Measurements from ENCODE around the gene FMO1. TPM values are rescaled to one million over a fixed set of nuclear protein-coding genes. Genes with fewer than 3 reads are reported as not detected.

The FMO1 gene
- total and polyA plus RNA-seq, 2 of the 8 experiments (the other 6 are each of a cell fraction or from before 2014, with no cell fraction given): 0.11 TPM; not detected in 1

DNA sequence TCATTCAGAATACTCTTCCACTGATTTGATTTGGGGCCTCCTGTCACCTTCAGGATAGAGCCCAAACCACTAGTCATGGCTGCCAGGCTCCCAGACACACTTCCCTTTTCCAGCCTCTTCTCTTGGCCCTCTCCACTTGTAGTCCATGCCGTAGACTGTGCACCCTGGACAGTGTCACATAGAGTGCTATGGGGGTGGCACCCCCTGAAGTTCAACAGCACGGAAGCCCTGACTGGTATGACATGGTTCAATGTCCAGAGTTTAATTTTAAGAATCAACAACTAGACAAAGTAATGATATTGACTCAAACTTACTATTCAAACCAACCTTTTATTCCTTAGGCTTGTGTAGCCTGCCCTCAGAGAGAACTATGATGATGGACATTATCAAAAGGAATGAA, 40.9 kb upstream of the FMO1 start:
- H3K18ac ChIP-seq (ENCODE audit: extremely low read depth, low read length): no peak overlapping the region
- no peak overlapping the region for H2AK5ac ChIP-seq (ENCODE audit: low read depth, low read length)
- H2BK15ac ChIP-seq (ENCODE audit: low read length): no peak overlapping the region
- H3K27ac ChIP-seq (ENCODE audit: low read depth, low read length): no peak overlapping the region
- no peak overlapping the region for H3K56ac ChIP-seq (replicated peaks; ENCODE audit: insufficient read length, low read depth, low read length)
- DNase-seq (ENCODE audit: low read depth in 1 of 2, low spot score in 2 of 2): no peak
- H3K23me2 ChIP-seq (ENCODE audit: low read depth, low read length): no peaks in the 10 kb centered on the region
- H2BK5ac ChIP-seq (ENCODE audit: low read depth, low read length): no peak overlapping the region
- H2BK12ac ChIP-seq (ENCODE audit: low read depth, low read length): no peak overlapping the region
- H3K9me3 ChIP-seq (ENCODE audit: insufficient read depth in 2 of 2, low read depth in 1 of 2, low read length in 1 of 2): no peaks in the 10 kb centered on the region
- H3K4me2 ChIP-seq (ENCODE audit: insufficient read depth in 1 of 2, low read depth in 2 of 2, low read length in 2 of 2): no peak overlapping the region
- ChIA-PET CTCF (ENCODE audit: partially characterized antibody) (interaction anchor here (0.8 to 1.9 kb wide), 2 partner anchors 38 to 126 kb away, joined by 3 to 9 read pairs; no protein-coding TSS in a partner anchor), POLR2A (ENCODE audit: partially characterized antibody) (no interaction called here)
- H3K4me1 ChIP-seq (replicated peaks in 1 of 4; ENCODE audit: control insufficient read depth in 3 of 4, insufficient read depth in 4 of 4, low read length in 3 of 4): peaks cover 0 to 12% (median 0%) of the 10 kb centered on the region in 4 experiments; a peak in 2 of 7 replicates
- H4K20me1 ChIP-seq (replicated peaks in 1 of 2; ENCODE audit: control insufficient read depth in 1 of 2, insufficient read depth in 2 of 2, low read length in 2 of 2): no peaks in the 10 kb centered on the region
- H3K14ac ChIP-seq (ENCODE audit: insufficient read length): no peak overlapping the region
- H3K79me1 ChIP-seq (ENCODE audit: low read depth, low read length): no peaks in the 10 kb centered on the region
- H2BK20ac ChIP-seq (ENCODE audit: low read length): no peak overlapping the region
- 94% methylated on average over 2 of the region's 2 CpGs; no CpG with 5 or more reads in 1 of the 2 experiments for WGBS, 2 experiments (ENCODE audit: extremely low coverage in 1 of 2, insufficient coverage in 1 of 2, insufficient read length in 1 of 2, insufficient replicate concordance in 2 of 2, low coverage in 1 of 2, low lambda C conversion rate in 2 of 2, missing lambda C conversion rate in 1 of 2)
- H3K79me2 ChIP-seq (ENCODE audit: control insufficient read depth in 1 of 2, insufficient read depth in 2 of 2, low read length in 2 of 2): no peaks in the 10 kb centered on the region
- H3K4ac ChIP-seq (replicated peaks; ENCODE audit: insufficient read length, low read depth, low read length): no peak overlapping the region
- no peak overlapping the region for H4K8ac ChIP-seq (ENCODE audit: extremely low read depth, insufficient read depth, low read length)
- no peak overlapping the region for H4K5ac ChIP-seq (ENCODE audit: insufficient read length, low read depth, low read length)
- H3K27me3 ChIP-seq (replicated peaks in 1 of 4; ENCODE audit: control insufficient read depth in 3 of 4, extremely low read depth in 1 of 4, insufficient read depth in 3 of 4, low read length in 3 of 4): no peaks in the 10 kb centered on the region
- no peak overlapping the region for H3K4me3 ChIP-seq (ENCODE audit: extremely low read depth in 1 of 4, insufficient read depth in 2 of 4, low read depth in 3 of 4, low read length in 4 of 4)
- FAIRE-seq: no peak
- H3K36me3 ChIP-seq (ENCODE audit: control insufficient read depth in 2 of 4, insufficient read depth in 4 of 4, low read length in 3 of 4): no peaks in the 10 kb centered on the region
- no peak overlapping the region for H4K91ac ChIP-seq (replicated peaks; ENCODE audit: insufficient read length, low read length)
- H3K9ac ChIP-seq (replicated peaks in 1 of 4; ENCODE audit: extremely low read depth in 1 of 4, low read depth in 3 of 4, low read length in 3 of 4): no peak overlapping the region
- no peak overlapping the region for H2AFZ ChIP-seq (ENCODE audit: low read length)
- H3K23ac ChIP-seq (ENCODE audit: insufficient read length): no peak overlapping the region
- H2BK120ac ChIP-seq (replicated peaks; ENCODE audit: low read depth, low read length): no peak overlapping the region
- TF ChIP-seq SP1 (IDR thresholded peaks at IDR 0.05; ENCODE audit: low read depth, low read length) (no peak), JUND (IDR thresholded peaks at IDR 0.05; ENCODE audit: low read length) (no peak), HDAC6 (IDR thresholded peaks at IDR 0.05; ENCODE audit: low read depth, low read length) (no peak), CTBP2 (IDR thresholded peaks at IDR 0.05; ENCODE audit: borderline replicate concordance, insufficient read depth, insufficient read length, low read length) (no peak), KDM1A (IDR thresholded peaks at IDR 0.05; ENCODE audit: borderline replicate concordance, low read length) (no peak), SP4 (IDR thresholded peaks at IDR 0.05; ENCODE audit: low read length) (no peak), MAFK (IDR thresholded peaks at IDR 0.05; ENCODE audit: low read depth, low read length) (no peak), CBX8 (IDR thresholded peaks at IDR 0.05; ENCODE audit: borderline replicate concordance, low read depth, low read length) (no peak), SUZ12 (IDR thresholded peaks at IDR 0.05; ENCODE audit: low read length) (no peak)
- TF ChIP-seq, protein P1, sequence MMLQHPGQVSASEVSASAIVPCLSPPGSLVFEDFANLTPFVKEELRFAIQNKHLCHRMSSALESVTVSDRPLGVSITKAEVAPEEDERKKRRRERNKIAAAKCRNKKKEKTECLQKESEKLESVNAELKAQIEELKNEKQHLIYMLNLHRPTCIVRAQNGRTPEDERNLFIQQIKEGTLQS (IDR thresholded peaks at IDR 0.05; ENCODE audit: insufficient read depth, low read depth, low read length): no peak
- TF ChIP-seq, protein P2, sequence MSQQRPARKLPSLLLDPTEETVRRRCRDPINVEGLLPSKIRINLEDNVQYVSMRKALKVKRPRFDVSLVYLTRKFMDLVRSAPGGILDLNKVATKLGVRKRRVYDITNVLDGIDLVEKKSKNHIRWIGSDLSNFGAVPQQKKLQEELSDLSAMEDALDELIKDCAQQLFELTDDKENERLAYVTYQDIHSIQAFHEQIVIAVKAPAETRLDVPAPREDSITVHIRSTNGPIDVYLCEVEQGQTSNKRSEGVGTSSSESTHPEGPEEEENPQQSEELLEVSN (IDR thresholded peaks at IDR 0.05): no peak
- TF ChIP-seq, protein P3, sequence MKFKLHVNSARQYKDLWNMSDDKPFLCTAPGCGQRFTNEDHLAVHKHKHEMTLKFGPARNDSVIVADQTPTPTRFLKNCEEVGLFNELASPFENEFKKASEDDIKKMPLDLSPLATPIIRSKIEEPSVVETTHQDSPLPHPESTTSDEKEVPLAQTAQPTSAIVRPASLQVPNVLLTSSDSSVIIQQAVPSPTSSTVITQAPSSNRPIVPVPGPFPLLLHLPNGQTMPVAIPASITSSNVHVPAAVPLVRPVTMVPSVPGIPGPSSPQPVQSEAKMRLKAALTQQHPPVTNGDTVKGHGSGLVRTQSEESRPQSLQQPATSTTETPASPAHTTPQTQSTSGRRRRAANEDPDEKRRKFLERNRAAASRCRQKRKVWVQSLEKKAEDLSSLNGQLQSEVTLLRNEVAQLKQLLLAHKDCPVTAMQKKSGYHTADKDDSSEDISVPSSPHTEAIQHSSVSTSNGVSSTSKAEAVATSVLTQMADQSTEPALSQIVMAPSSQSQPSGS (IDR thresholded peaks at IDR 0.05; ENCODE audit: low read length): no peak

Measured in H1 (cell line).